PC-9 (cell line): ENCODE measurements around the gene FAM222B.
"Not testable (repeated sequence)": the region's sequence is repeated elsewhere in the genome, so short reads cannot be mapped to it uniquely, and the experiment has no call there.

Experiments used
- CTCF ChIP-seq: fragments of 200-600 bp; sonication (generic); conservative IDR thresholded peaks from 2 replicates; pipeline ENCODE4 v1.6.1; 2017; ENCODE audit warnings: mixed run types, antibody characterized with exemption, mild to moderate bottlenecking, moderate library complexity
- EZH2 ChIP-seq: fragments of 200-600 bp; sonication (generic); IDR thresholded peaks from 2 replicates; pipeline ENCODE4 v1.8.0; 2017; ENCODE audit warnings: antibody characterized with exemption, low read depth

GRCh38 chr17:28735913-28736769 lies 106.4 kb downstream of the FAM222B start:
- not testable (repeated sequence) for TF ChIP-seq CTCF, EZH2
